Bronchus fibroblast of lung (primary cell): ENCODE data around the gene MAJIN. TPM values are rescaled to one million over a fixed set of nuclear protein-coding genes. Genes with fewer than 3 reads are reported as not detected.

Experiments used
- total RNA-seq: library from RNA; depleted of rRNA; stranded (reverse); fragments of >200 nt; gene quantifications from 2 replicates; pipeline ENCODE4 v1.2.3, GENCODE V29; 2015

MAJIN gene, protein sequence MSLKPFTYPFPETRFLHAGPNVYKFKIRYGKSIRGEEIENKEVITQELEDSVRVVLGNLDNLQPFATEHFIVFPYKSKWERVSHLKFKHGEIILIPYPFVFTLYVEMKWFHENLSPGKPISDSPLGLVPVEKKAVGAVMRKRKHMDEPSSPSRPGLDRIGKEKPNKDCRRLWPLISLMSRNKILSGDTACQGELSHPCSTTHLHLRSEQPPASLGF
- total RNA-seq, result not detected in 2 replicates

DNA sequence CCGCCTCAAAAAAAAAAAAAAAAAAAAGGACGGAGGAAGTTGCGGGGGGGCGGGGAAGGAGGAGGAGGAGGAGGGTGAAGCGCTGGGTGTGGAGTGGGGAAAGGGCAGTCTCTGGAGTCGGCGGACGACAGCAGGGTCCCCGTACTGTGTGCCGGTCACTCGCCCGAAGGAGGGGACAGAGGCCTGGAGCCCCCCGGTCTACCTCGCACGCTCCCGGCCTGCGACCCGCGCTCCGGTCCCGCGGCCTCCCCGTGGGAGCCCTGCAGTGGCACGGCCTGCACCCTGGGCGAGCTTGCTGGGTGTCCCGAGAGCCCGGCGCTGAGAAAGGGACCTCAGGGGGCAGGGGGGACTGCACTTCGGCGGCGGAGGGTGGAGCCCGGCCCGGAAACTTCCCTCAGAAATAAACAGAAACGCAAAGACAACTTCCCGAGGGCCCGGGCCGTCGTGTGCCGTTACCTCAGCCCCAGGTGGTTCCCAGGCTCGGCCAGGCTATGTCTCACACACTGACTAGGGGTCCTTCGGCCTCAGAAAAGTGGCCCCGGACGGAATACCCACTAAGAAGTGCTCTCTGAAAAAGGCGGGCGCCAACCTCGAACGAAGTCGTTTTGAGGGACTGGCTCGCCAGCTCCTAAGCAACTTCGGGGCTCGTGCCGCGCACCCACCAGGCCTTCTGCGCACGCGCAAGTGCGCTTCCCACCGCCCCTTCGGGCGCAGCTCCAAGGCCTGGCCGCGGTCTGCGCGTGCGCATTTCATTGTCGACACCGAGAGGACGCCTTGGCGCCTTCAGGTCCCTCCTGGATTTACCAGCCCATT, at the start of gene MAJIN:
TSS of gene MAJIN (minus strand) at position 688 of the 813 bp plus-strand sequence. CDS start 12,703 bp downstream, outside the sequence.

DNA sequence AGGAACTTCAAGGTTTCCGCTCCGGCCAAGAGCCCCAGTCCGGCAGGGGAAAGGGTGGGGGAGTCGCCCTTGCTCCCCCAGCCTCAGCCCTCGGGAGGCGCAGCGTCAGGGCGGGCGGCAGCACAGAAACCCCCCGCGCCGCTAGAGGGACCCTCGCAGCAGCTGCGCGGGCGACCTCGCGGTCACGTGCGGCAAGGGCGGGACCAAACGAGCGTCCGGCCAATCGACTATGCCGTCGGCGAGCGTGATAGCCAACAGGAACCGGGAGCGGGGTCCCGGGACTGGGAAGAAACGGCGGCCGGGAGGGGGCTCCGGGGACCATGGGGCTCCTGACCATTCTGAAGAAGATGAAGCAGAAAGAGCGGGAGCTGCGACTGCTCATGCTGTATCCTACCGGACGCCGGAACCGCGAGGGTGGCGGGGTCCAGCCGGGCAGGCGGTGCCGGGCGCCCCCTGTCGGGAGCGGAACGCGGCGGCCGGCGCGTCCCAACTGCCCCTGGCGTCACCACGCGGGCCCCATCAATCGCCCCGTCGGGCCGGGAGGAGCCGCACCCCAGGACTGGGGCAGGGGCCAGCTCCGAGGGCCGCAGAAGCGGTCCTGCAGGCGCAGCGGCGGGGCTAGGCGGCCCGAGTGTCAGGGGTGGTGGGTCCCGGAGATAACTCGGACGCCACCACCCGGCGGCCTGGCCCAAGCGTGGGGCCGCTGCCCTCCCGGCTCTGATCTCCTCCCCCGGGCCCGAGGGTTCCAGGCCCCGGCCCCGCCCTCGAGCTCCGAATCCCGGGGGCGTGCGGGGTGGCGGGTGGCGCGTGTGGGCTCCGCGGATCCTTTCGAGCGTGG, 42.2 kb upstream of the MAJIN start, which contains the start of gene ARL2:
TSS of gene ARL2 (plus strand) at position 273 of the 838 bp plus-strand sequence. CDS start at position 321, 48 bp downstream.

DNA sequence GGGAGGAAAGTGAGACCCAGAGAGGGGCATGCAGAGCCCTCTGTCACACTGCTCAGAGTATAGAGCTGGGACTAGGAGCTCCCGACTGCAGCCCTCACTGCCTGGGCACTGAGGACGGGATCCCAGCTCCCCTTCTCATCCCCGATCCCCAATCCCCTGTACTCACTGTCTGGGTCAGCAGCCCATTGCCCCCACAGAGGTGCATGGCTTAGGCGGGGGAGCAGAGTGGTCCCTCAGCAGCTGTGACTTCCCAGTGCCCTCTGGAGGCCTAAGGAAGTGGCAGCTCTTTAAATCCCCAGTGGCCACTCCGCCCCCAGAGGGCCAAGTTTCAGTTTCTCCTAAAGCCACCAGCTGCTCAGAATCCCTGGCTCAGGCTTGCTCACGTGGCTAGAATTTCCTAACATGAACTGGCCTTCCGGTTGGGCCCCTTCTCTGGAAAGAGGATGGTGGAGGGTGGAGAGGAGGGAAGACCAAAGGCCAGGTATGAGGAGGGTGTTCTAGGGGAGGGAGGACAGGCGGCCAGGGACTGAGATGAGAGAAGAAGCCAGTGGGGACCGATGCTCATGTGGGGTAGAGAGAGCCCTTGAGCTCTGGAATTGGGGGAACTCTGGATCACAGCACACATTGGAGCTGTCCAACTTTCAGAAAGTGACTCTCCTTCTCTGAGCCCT, 24.9 kb upstream of the MAJIN start, which contains the start of gene BATF2:
TSS of gene BATF2 (minus strand) at position 262 of the 671 bp plus-strand sequence. CDS start at position 205, 57 bp downstream.

DNA sequence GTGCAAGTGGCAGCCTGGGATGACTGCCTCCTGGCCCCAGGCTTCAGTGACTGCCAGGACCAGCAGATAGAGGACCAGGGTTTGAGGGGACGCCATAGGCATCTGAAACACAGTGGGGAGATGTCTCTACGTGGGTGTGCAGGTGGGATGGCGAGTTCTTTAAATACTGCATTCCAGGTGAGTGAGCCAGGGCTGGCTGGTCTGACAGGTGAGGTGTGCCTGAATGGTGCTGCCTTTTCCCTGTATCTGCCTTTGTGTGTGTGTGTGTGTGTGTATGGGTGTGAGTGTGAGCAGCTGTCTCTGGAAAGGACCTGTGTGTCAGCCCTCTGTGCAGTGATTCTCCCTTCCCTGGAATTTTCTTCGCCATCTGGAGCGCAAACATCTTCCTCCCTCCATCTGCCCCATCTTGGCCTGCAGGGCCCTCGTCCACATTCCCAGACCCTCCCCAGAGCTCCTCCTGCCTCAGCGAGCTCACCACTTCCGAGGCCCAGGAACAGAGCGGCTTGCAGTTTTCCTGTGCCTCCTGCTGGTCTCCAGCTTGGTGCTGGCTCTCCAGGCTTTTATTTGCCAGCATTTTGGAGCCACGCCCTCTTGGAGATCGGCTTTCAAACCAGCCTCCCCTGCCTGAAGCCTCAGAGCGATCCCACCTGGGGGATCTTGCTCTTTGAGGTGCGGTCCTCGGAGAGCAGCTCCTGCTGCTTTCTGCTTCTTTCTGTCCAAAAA, 36.4 kb downstream of the MAJIN start, which contains the start of gene GPHA2:
TSS of gene GPHA2 (minus strand) at position 535 of the 723 bp plus-strand sequence. CDS start at position 102, 433 bp downstream.

GRCh38 chr11:64923944-64924909, 47.7 kb downstream of the MAJIN start, which contains the start of gene PPP2R5B:
PPP2R5B (plus strand) TSS chr11:64924689; CDS start chr11:64925735, 1,046 bp downstream.

DNA sequence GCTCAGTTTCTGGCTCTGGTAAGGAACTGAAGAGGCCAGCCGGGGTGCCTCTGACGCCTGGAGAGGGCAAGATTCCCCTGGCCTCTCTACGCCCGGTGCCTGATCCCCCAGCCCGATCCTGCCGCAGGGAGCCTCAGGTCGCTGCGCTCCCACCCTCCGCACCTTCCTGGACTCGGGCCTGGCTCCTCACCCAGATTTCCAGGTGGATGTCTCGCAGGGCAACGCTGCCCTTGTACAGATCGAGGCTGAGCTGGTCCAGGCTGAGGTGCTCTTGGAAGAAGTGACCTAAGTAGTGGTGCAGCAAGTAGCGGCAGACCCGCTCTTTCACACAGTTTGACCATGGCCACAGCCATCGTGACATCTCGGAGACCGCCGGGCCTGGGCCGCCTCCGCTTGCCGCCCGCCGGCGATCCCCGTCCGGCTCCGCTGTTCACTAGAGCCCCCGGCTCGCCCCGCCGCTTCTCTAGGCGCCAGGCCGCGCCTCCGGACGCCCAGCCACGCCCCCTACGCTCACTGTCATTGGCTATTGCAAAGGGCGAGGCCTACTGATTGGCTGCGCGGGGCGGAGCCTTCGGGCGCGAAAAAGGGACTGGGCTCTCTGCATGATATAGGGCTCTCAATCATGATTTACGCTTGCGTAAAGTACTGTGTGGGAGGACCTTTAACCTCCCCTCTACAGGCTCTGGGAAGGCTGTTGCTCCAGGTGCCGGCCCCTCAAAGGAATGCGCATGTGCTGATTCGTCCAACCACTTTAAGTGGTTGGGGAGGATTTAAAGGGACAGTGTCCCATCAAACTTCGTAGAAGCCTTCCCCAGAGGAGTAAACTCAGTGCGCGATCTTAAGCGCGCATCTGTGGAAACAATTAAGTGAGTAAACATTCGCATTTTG, 54.9 kb downstream of the MAJIN start, which contains the start of gene ATG2A:
TSS of gene ATG2A (minus strand) at position 435 of the 888 bp plus-strand sequence. CDS start at position 361, 74 bp downstream.

Other genes with a start within 250 kb of the MAJIN start
- gene NRXN2, start 248.9 kb downstream of the MAJIN start, total RNA-seq, result 0.67 and 0.89 TPM in 2 replicates
- gene RASGRP2, start 228.0 kb downstream of the MAJIN start, total RNA-seq, result under 0.01 and 0.15 TPM in 2 replicates
- 0.17 and 0.30 TPM in 2 replicates for gene PYGM, start 212.1 kb downstream of the MAJIN start, total RNA-seq
- gene SF1, start 193.6 kb downstream of the MAJIN start, total RNA-seq, result 187 and 214 TPM in 2 replicates
- gene MAP4K2, start 168.9 kb downstream of the MAJIN start, total RNA-seq, result 18.5 and 18.7 TPM in 2 replicates
- gene MEN1, start 161.6 kb downstream of the MAJIN start, total RNA-seq, result 20.8 and 22.2 TPM in 2 replicates
- gene CDC42BPG, start 127.5 kb downstream of the MAJIN start, total RNA-seq, result under 0.01 and 0.15 TPM in 2 replicates
- gene EHD1, start 93.5 kb downstream of the MAJIN start, total RNA-seq, result 71.1 and 79.8 TPM in 2 replicates
- gene ATG2A, start 54.9 kb downstream of the MAJIN start, total RNA-seq, result 18.3 and 20.3 TPM in 2 replicates
- 14.1 and 16.6 TPM in 2 replicates for gene PPP2R5B, start 47.4 kb downstream of the MAJIN start, total RNA-seq
- gene GPHA2, start 36.2 kb downstream of the MAJIN start, total RNA-seq, result not detected in 2 replicates
- gene BATF2, start 24.9 kb upstream of the MAJIN start, total RNA-seq, result 1.2 and 1.3 TPM in 2 replicates
- 229 and 233 TPM in 2 replicates for gene ARL2, start 42.1 kb upstream of the MAJIN start, total RNA-seq
- 17.5 and 22.9 TPM in 2 replicates for gene SNX15, start 55.3 kb upstream of the MAJIN start, total RNA-seq
- 25.7 and 27.9 TPM in 2 replicates for gene SAC3D1, start 69.1 kb upstream of the MAJIN start, total RNA-seq
- 41.6 and 44.4 TPM in 2 replicates for gene NAALADL1, start 86.4 kb upstream of the MAJIN start, total RNA-seq
- gene CDCA5, start 111.9 kb upstream of the MAJIN start, total RNA-seq, result 25.9 and 26.2 TPM in 2 replicates
- gene ZFPL1, start 112.1 kb upstream of the MAJIN start, total RNA-seq, result 77.6 and 78.8 TPM in 2 replicates
- 270 and 312 TPM in 2 replicates for gene VPS51, start 124.1 kb upstream of the MAJIN start, total RNA-seq
- 42.4 and 52.0 TPM in 2 replicates for gene TM7SF2, start 139.8 kb upstream of the MAJIN start, total RNA-seq
- gene ZNHIT2, start 145.6 kb upstream of the MAJIN start, total RNA-seq, result 11.7 and 14.8 TPM in 2 replicates
- 604 and 715 TPM in 2 replicates for gene FAU, start 150.0 kb upstream of the MAJIN start, total RNA-seq
- gene MRPL49, start 150.2 kb upstream of the MAJIN start, total RNA-seq, result 63.9 and 72.0 TPM in 2 replicates
- 21.2 and 29.3 TPM in 2 replicates for gene SYVN1, start 162.4 kb upstream of the MAJIN start, total RNA-seq
- gene SPDYC, start 198.1 kb upstream of the MAJIN start, total RNA-seq, result not detected in 2 replicates
- gene CAPN1, start 209.8 kb upstream of the MAJIN start, total RNA-seq, result 166 and 228 TPM in 2 replicates